Hypothalamus (tissue), 51 donors: ENCODE results near the gene ITSN2.
"Not testable (repeated sequence)": the region's sequence is repeated elsewhere in the genome, so short reads cannot be mapped to it uniquely, and the experiment has no call there.

Experiments
- DNase-seq, 51 donors: peaks; one replicate each; lab custom pipeline; 2025; lab: John Stamatoyannopoulos, UW

The ITSN2 gene

DNA sequence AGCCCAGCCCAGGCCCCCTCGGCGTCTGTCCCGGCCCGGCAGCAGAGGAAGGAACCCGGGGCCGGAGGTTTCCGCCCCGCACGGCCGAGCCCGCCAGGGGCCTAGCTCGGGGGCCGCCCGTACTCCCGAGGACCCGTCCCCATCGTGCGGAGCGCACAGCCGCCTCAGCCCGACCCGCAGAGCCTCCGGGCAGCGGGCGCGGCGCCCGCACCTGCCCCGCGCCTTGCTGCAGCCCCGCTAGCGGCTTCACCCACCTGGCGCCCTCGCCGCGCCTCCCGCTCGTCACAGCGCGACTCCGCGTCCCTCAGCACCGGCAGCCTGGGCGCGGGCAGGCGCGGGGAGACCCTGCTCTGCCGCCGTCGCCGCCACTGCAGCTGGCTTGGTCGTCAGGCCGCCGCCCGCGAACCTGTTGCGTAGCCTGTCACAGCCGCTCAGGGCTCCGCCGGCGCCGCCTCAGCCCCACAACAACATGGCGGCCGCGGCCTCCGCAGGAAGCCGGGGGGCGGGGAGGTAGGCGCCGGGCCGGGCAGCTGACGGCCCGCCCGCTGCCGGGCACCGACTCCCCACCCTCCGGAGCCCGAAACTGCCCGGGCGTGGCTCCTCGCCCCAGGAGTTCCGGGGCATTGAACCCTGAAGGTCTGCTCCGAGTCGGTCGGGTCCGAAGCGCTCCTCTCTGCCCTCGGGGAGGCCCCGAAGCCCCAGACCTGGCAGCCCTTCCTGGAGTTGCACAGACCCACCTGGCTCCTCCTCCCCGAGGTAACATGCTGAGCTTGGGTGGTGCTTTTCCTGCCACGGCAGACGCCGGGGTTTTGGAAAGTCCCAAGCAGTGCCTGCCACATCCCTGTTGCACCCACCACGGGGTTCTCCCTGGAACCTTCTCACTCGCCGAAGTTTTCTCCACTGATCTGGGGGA lies at the start of gene ITSN2:
ITSN2 (minus strand) TSS at position 487 of the 913 bp plus-strand sequence. CDS start 32,454 bp downstream, outside the sequence.
- peak in 50 of 51 donors; percentile 23 to 82 (median 61) for DNase-seq

DNA sequence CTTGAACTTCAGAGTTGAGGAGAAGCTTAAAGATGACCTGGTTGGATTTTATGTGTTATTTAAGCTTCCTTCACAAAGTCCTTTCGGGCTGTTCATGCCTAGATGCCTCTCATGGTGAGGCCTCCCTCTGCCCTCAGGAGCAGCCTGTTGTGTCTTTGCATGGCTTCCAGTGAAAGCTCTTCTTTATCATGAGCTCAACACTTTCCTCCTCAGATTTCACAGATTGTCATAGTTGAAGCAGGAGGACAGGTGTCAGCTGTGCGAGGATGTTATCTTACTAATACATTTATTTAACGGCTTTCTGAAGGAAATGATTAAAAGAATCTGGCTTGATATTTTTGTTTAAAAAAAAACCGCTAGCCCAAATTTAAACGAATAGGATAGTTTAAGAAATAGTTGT lies 48.8 kb upstream of the ITSN2 start:
- DNase-seq: no peak

GRCh38 chr2:24408704-24409103 lies 48.4 kb upstream of the ITSN2 start:
- DNase-seq: not testable (repeated sequence)

DNA sequence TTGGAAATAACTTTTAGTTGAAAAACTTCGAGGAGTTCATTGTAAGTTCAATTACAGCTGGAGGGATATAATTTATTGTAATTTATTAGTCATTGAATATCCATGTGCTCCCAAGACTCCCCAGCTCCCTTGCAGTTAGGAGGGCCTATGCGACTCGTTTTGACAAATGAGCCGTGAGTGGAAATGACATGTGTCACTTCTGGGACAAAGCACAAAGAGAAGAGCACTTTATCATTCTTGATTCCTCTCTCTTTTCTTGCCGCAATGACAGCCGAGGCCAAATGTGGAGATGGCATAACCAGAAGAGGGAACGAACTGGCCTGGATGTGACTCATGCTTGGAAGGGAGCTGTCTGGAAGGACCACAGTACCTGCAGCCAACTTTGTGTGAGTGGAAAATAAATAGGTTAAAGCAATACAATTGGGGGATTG lies 44.2 kb upstream of the ITSN2 start:
- peak in 4 of 51 donors; percentile 7 to 29 (median 19) for DNase-seq

GRCh38 chr2:24403832-24404212 lies 43.5 kb upstream of the ITSN2 start:
- no peak for DNase-seq

DNA sequence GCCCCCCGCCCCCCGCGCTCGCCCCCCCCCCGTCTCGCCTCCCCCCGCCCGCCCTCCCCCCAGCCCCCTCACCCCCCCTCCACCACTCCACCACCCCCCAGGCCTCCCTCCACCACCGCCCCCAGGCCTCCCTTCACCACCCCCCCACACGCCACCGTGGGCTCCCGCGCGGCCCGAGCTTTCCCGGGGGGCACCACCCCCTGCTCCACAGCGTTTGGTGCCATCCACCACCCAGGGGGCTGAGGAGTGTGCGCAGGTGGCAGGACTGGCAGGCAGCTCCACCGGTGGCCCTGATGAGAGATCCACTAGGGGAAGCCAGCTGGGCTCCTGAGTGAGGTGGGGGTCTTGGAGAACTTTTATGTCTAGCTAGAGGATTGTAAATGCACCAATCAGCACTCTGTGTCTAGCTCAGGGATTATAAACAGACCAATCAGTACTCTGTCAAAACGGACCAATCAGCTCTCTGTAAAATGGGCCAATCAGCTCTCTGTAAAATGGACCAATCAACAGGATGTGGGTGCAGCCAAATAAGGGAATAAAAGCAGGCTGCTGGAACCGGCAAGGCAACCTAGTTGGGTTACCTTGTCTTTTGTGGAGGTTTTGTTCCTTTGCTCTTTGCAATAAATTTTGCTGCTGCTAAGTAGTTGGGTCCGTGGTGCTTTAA lies 43.0 kb upstream of the ITSN2 start:
- no peak for DNase-seq

GRCh38 chr2:24402242-24403097 lies 42.1 kb upstream of the ITSN2 start:
- peak in 10 of 51 donors; percentile 4 to 34 (median 13) for DNase-seq

DNA sequence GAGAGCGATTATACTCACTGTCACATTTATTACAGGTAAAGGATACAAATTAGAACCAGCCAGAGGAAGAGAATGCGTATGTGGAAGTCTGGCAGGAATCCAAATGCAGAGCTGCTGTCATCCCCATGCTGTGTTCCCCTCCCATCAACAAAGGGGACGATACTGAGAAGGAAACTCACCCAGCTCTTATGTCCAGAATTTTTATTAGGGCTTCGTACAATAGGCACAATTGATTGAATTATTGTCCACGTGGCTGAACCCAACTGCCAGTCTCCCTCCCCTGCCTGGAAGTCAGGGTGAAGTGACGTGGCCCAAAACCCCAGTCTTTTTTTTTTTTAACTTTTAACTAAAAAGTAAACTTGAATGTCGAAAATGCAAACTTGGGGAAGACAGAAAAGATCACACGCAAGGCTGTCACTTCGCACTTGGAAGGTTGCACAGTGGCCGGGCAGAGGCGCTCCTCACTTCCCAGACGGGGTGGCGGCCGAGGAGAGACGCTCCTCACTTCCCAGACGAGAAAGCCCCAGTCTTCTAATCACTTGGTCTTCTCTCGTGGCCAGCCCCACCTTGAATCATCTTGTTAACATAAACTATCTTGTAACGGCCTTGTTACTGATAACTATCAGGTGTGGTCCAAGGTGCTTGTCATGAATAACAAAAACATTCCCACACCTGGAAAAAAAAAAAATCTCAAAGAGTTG lies 40.0 kb upstream of the ITSN2 start:
- DNase-seq: peak in 2 of 51 donors; percentile 20 to 21

DNA sequence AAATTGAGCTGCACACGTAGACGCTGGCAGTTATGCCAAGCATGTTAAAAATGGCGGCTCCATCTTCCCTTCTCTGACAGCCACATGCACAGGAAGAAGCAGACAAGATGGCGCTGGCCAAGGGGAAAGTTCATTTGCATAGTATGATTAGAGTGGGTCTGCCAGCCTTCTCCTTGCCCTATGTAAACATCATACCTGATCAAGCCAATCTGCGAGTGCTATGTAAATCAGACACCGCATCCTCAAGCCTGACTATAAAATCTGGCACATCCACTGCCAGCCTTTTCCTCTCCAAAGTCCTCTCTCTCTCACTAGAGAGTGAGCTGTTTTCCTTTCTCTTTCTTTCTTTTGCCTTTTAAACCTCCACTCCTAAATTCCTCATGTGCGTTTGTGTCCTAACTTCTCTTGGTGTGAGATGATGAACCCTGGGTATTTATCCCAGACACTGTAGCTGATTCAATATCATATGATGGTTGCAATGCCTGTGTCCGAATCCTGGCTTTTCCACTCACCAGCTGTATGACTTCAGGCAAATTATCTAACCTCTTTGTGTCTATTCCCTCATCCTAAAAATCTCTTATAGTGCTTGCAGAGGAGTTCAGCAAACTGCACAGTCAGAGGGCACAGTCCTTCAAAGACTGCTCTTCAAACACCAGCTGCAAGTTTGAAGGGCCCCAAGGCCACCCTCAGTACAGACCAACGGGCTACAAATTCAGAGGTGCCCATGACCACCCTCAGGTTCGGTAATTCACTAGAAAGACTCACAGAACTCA lies 39.3 kb upstream of the ITSN2 start:
- no peak for DNase-seq

DNA sequence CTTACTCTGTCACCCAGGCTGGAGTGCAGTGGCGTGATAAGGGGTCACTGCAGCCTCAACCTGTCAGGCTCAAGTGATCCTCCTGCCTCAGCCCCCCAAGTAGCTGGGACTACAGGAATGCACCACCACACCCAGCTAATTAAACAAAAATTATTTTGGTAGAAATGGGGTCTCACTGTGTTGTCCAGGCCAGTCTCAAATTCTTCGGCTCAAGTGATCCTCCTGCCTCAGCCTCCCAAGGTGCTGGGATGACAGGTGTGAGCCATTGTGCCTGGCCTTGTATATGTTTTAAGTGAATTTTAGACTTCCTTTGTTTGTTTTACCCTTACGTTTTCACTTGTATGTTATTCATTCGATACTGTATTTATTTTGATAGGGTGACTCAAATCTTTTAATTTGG lies 34.7 kb upstream of the ITSN2 start:
- DNase-seq: no peak

DNA sequence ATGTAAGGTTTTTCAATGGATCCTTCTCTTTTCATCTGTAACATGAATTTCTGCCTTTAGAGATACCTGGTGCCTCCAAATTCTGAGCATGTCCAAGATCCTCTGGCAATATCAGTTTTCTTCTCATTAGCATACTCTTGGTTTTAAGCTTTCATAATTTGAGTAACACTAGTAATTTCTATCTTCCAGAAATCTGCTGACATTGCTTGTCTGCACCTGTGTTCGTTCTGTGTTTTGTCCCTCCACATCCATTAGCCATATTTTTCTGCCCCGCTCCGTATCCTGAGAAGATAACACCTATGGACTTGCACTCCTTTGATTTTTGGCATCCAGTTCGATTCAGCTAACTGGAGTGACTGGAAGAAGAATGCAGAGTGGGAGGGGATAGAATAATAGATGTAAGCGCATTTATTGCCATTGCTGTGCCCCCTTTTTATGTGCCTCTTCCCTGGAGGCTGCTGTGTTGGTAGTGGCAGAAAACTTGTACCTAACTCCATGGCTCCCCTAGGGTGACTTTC lies 32.3 kb upstream of the ITSN2 start:
- DNase-seq: no peak

GRCh38 chr2:24385366-24385765 lies 25.0 kb upstream of the ITSN2 start:
- no peak for DNase-seq

DNA sequence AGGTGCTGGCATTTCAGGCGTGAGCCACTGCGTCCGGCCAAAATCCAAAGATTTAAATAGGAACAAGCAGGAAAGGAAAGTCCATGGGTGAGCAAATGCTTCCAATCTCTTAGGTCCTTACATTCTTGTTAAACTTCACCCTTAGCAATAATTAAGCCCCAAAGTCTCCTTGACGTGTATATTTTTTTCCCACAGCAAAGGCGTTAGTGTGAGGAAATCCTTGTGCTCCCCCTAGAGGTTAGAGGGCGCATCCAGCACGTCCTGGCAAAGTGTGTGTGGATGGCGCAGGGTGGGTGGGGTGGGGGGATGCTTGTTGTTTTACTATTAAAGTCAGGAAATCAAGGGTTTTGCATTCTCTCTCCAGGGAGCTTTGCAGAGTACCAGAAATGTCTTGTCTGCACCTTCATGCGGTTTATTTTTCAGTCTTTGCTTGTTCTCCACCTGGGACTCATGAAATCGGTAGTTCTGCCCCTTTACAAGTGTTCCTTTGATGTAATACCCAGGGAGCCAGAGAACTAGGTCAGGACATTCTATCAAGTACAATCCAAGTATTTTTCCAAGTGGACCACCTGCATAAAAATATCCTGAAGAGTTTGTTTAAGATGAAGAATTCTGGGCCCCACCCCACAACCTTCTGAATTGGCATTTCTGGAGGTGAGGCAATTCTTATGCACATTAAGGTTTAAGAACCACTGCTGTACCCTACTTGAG lies 22.2 kb upstream of the ITSN2 start:
- DNase-seq: peak in 29 of 51 donors; percentile 4 to 73 (median 30)

DNA sequence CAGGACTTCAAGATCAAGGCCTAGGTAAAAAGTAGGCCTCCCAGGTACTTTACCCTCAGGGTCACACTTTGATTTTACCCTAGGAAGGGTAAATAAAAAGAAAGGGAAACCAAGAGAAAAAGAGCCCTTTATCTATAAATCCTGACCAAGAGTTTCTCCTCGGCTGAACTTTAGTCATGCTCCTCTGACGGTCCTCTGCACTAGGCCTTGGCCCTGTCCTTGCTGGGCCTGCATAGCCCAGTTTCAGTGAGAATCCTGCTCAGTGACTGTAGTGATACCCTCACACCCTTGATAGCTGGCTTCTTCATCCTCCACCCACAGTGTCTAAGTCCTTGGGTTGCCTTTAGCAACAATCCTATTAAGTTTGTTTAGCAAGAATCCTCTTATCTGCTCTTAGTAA lies 20.5 kb upstream of the ITSN2 start:
- DNase-seq: no peak

DNA sequence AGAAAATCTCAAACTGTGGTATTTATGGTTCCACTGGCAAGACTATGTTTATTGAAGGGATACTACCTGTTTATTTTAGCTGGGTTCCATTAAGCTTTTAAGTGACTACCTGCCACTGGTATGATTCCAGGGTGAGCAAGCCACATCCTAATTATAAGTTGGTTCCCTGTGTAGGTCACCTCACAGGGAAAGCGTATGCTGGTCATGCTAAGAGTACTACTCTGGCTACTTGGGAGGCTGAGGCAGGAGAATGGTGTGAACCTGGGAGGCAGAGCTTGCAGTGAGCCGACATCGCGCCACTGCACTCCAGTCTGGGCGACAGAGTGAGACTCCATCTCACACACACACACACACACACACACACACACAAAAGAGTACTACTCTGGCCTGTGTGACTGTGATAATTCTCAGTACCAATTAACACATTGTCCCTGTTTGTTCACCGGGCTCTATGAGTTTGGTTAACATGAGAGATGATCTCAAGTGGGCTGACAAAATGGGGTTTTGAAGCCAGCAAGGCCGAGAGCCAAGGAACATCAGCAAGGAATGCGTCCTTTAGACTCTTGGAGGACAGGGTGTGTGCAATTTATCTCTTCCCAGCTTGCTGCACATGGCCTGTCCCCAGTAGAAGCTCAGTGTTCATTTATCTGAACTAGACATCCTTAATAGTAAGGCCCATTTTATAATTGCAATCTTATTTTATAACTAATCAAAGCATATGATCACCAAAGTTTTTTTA lies 15.2 kb upstream of the ITSN2 start:
- no peak for DNase-seq

DNA sequence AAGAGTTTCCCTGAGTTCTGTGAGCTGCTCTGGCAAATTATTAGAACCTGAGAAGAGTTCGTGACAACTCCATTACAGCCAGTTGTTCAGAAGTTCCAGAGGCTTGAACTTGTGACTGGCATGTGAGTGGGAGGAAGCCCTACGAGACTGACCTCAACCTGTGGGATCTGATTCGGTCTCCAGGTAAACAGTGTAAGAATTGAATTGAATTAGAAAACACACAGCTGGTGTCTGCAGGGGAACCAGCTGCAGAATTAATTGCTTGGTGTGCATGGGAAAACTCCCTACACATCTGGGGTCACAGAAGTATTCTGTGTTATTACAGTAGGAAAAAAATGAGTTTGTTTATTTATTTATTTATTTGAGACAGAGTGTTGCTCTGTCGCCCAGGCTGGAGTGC lies 14.0 kb upstream of the ITSN2 start:
- no peak for DNase-seq

DNA sequence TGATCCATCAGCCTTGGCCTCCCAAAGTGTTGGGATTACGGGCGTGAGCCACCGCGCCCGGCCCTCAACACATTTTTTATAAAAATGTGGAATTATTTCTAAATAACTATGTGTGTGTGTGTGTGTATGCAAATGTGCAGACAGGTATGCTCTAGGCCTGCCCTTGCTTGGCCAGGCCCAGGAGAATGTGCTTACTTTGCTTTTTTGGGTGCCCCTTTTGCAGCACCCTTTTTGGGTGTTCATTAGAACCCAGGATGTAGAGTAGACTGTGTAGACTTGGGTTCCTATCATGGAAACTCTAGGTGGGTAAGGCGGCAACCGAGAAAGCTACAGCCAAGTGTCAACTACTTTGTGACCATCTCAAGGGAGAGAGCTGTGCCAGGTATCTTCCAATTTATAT lies 11.7 kb upstream of the ITSN2 start:
- no peak for DNase-seq

- no peak for DNase-seq
Measured at GRCh38 chr2:24365826-24366225, 5.5 kb upstream of the ITSN2 start.
